NCI-H2227 (cell line): Measurements from ENCODE around the gene ISCA2.

ENCODE experiments used
- DNase-seq: peaks from one replicate; lab custom pipeline; 2025; ENCODE audit not compliant: unreplicated experiment; lab: John Stamatoyannopoulos, UW

ISCA2 gene

GRCh38 chr14:74482571-74482970, 11.0 kb upstream of the ISCA2 start:
- no peak for DNase-seq

GRCh38 chr14:74483321-74483720, 10.2 kb upstream of the ISCA2 start:
- no peak for DNase-seq

DNA sequence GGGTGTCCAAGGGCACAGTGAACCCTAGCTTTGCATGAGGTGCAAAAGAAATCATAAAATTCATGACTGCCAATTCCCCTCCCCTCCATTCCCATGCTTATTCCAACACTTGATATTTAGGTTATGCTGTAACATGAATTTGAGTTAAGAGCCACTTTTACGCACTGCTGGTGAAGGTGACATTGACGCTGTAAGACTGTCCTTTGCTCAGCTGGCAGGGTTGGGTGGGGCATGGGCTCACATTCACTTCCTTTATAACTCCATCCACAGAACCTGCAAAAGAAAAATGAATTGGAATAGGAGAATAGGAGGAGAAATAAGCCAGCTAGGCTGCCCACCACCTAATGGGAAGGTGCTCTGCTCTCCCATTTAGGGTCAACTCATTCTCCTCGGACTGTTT, 7.4 kb upstream of the ISCA2 start:
- no peak for DNase-seq

- no peak for DNase-seq
Observed at GRCh38 chr14:74488786-74489397, 4.7 kb upstream of the ISCA2 start.

GRCh38 chr14:74490486-74490885, 3.1 kb upstream of the ISCA2 start:
- DNase-seq, result no peak

- no peak for DNase-seq
Observed at GRCh38 chr14:74491956-74492775, 1.4 kb upstream of the ISCA2 start.

DNA sequence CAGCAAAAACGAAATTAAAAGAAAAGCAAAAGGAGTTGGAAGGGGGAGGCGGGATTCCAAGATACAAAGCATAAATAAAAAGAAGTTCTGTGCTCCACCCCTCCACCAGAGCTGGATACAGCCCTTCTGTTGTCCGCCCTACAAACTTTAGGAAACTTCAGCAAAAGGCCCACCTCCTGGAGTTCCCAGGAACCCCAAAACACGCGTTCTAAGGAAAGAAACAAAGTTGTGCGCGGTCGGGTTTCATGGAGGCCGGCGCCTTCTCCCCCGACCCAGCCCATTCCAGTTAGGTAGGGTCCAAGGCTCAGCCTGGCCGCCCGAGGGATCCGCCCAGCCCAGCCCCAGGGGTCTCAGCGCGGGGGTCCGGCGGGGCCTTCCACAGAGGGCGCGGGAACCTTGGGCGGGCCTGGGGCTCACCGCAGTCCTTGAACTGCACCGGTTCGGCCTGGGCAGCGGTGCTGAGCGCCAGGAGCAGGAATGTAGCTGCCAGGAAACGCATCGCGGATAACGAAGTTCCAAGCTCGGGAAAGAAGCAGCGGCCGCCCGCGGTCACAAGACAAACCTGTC, 706 bp upstream of the ISCA2 start, which contains the start of gene NPC2:
NPC2 (minus strand) TSS at position 530 of the 567 bp plus-strand sequence; CDS start at position 499, 31 bp downstream.
- DNase-seq, result no peak

GRCh38 chr14:74495356-74495755, 1.8 kb downstream of the ISCA2 start:
- no peak for DNase-seq

DNA sequence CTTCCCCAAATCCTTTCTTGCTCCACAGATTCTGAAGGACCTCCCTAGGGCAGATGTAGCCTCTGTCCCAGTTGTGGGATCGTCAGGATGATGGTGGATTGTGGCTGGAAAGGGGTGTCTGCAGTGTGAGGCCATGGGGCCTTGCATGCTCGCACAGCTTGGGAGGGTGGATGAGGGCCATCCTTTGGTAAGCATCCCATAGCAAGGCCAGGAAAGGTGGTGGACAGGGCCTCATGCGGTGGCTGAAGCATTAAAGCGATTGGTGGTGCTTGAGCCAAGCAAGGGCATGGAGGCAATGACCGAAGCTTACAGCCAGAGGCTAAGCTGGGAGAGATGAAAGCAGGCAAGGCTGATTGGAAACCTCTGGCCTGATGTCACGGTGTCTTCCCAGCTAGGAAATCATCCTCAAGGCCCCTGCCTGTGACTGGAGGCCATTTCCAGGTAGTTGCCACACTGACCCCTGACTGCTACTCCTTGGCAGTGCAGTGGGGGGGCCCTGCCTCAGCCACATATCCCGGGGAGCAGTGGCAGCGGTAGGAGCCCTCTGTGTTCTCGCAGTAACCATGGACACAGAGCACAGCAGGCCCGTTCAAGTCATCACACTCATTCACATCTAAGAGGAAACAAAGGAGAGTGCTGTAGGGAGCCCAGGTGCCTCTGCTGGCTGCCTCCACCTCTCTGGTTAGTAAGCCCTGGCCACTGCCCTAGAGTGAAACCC, 7.0 kb downstream of the ISCA2 start:
- DNase-seq, result peak; percentile 49

GRCh38 chr14:74501135-74501614, 7.6 kb downstream of the ISCA2 start:
- peak; percentile 83 for DNase-seq

GRCh38 chr14:74501691-74502090, 8.1 kb downstream of the ISCA2 start:
- no peak for DNase-seq

- DNase-seq, result peak; percentile 60
Observed at GRCh38 chr14:74502236-74503019, 8.9 kb downstream of the ISCA2 start.

DNA sequence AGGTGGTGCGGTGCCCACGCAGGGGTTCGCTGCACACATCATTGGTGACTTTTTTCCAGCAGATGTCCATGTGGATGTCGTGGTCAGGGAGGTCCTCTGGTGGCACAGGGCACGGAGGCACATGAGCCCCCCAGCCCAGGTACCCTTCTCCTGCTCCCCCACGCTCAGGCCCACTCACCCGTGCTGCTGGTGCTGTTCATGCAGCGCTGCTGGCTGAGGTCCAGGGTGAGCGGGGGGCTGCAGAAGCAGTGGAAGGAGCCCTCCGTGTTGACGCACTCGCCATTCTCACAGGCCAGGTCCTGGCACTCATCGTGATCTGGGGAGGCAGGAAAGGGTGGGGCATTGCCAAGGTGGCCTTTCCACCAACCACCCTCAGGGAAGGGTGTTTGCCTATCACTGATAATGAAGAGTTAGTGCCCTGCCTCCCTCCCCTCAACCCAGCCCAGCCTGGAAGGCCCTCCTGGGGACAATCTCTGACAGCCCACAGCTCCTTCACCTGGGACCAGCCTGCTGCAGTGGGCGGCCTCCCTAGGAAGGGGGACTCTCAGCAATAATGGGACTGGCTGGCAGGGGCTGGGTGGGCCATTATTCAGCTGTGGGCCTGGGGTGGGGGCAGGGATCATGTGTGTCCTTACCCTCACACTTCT, 9.8 kb downstream of the ISCA2 start:
- DNase-seq, result no peak

GRCh38 chr14:74503938-74504335, 10.4 kb downstream of the ISCA2 start:
- DNase-seq, result no peak

DNA sequence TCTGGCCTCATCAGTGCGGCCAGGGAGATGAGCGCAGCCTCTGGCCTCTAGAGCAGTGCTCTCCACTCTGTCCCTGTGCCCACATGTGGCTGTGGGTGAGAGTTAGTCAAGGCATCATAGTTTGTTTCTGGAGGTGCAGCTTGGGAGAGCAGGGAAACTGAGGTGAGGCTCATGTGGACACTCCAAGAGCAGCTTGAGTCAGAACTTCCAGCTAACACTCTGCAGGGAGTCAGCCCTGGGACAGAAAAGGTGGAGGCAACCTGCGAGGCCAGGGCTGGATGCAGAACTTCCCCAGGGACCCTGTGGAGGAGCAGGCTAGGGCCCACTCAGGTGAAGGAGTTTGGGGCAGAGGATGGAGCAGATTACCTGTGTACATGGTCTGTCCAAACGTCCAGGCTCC, 10.8 kb downstream of the ISCA2 start:
- DNase-seq, result no peak

DNA sequence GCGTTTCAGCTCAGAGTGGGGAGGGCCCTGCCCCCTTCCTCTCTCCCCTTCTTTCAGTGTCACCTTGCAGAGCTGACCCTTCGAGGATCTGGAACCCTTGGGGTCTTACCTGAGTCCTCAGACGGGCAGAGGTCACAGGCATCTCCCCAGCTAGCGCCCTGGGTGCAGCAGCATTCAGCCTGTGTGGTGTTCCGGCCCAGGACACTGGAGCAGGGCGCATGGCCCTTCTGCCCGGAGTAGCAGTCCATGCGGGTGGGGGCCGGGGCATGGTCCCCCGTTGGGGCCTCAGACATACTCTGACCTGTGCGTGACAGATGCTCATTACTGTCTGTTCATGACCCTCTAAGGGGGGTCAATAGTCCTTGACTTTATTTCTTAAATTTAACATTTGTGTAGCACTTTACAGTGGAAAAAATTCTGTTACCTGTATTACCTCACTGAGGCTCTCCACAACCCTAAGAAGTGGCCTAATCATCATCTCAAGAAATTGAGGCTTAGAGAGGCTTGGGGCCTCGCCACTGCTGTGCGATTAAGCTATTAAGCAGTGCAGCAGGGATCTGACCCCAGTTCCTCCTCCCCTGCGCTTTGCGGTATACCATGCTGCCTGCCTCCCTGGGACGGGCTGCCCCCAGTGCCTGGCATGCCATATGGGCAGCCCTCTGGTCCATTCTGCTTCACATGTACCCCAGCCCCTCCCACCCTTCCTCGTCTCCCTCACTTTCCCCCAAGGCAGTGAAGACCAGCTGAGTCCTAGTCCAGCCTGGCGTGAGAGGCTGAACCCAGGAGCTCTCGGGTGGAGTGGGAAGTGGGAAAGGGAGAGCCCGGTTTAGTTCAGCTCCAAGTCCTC, 11.5 kb downstream of the ISCA2 start:
- DNase-seq, result peak; percentile 26

GRCh38 chr14:74505831-74506230, 12.3 kb downstream of the ISCA2 start:
- no peak for DNase-seq

DNA sequence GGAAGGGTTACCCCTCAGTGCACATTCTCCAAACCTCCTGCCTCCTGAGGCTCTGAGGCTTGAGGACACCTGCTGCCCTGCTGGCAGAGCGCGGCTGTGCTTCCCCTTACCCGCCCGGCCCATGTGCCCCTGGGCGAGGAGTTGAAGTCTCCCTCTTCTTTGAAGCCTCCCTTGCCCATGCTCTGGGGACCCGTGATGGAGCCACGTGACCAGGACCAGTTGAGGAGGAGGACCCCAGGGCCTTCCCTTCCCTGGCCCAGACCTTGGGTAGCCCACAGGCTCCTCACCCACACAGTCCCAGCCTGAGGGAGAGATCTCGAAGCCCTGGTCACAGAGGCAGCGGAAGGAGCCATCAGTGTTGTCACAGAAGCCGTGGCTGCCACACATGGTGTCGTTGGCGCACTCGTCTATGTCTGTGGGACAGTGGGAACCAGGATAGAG, 12.9 kb downstream of the ISCA2 start:
- DNase-seq, result no peak

DNA sequence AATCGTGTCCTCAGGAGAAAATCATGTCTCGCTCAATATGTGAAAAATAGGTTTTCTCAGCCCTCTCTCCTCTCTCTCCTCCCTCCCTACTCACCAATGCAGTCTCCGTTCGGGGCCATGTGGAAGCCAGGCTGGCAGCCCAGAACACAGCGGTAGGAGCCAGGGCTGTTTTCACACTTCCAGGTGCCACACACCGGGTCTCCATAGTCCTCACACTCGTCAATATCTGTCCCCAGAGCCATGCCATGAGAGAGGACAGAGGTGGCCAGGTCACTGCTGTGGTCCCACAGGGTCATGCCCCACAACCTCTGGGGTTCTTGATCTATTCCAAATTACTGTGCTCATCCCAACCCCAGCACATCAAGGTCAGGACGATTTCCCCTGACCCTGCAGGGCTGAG, 13.5 kb downstream of the ISCA2 start:
- DNase-seq, result no peak
